Thyroid gland (tissue), 4 donors: Measurements from ENCODE around the gene ALKBH6.

ENCODE experiments used
- POLR2A ChIP-seq, 2 donors: fragments of 450-650 bp; IDR thresholded peaks; one replicate each; pipeline ENCODE4 v1.6.1; 2017; ENCODE audit warnings: antibody characterized with exemption in 2 of 2, mild to moderate bottlenecking in 2 of 2, moderate library complexity in 1 of 2
- TF ChIP-seq, protein P1 (sequence below), 6 experiments: fragments of 200-600 bp in 3 of 6; fragments of 450-650 bp in 3 of 6; sonication (generic) in 3 of 6; IDR thresholded peaks; one replicate each; pipeline ENCODE4 v1.5.1; 2016 to 2019; ENCODE audit warnings: antibody characterized with exemption in 6 of 6, mild to moderate bottlenecking in 2 of 6, inconsistent platforms in 1 of 6, moderate library complexity in 1 of 6

DNA sequence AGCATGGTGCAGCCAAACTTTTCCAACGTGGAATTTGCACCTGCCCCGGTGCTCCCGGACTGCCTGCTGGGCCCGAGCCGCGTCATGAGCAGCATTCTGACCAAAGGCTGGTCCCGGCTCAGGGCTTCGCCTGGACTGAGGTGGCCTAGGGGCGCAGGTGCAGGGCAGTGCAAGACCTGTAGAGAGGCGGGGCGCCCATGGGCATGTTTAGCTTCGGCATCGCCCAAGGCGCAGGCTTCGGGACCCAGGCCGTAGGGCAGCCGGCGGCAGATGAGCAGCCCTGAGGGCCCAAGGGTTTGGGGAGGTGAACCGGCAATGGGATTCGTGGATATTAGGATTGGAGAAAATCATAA is 54.1 kb downstream of the ALKBH6 start:
- TF ChIP-seq, protein P1, sequence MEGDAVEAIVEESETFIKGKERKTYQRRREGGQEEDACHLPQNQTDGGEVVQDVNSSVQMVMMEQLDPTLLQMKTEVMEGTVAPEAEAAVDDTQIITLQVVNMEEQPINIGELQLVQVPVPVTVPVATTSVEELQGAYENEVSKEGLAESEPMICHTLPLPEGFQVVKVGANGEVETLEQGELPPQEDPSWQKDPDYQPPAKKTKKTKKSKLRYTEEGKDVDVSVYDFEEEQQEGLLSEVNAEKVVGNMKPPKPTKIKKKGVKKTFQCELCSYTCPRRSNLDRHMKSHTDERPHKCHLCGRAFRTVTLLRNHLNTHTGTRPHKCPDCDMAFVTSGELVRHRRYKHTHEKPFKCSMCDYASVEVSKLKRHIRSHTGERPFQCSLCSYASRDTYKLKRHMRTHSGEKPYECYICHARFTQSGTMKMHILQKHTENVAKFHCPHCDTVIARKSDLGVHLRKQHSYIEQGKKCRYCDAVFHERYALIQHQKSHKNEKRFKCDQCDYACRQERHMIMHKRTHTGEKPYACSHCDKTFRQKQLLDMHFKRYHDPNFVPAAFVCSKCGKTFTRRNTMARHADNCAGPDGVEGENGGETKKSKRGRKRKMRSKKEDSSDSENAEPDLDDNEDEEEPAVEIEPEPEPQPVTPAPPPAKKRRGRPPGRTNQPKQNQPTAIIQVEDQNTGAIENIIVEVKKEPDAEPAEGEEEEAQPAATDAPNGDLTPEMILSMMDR (IDR thresholded peaks at IDR 0.05): no peak
- no peak for TF ChIP-seq POLR2A (IDR thresholded peaks at IDR 0.05)
